Thoracic aorta (tissue), 2 donors: ENCODE data around the gene FARS2. TPM values are rescaled to one million over a fixed set of nuclear protein-coding genes. Genes with fewer than 3 reads are reported as not detected.

Source experiments
- ATAC-seq: fragments of 150-250 bp; one replicate; pipeline ENCODE4 v1.8.0; 2017; ENCODE audit warnings: low read depth; ENCODE audit not compliant: insufficient number of reproducible peaks, low FRiP score
- DNase-seq: peaks from one replicate; pipeline ENCODE4 v3.0.0-alpha.2; 2020; ENCODE audit warnings: low spot score
- H3K27ac ChIP-seq, 2 donors: fragments of 200-600 bp; sonication (generic); 1 replicate in 1 of 2; 2 replicates in 1 of 2; pipeline ENCODE4 v1.5.1; 2016; ENCODE audit warnings: mild to moderate bottlenecking in 2 of 2, moderate library complexity in 2 of 2
- H3K27me3 ChIP-seq: fragments of 200-600 bp; sonication (generic); replicated peaks from 2 replicates; pipeline ENCODE4 v1.6.0; 2016; ENCODE audit warnings: mild to moderate bottlenecking; ENCODE audit not compliant: insufficient read depth
- H3K36me3 ChIP-seq: fragments of 200-600 bp; sonication (generic); one replicate; pipeline ENCODE4 v1.5.1; 2016
- H3K4me1 ChIP-seq, 2 donors: fragments of 200-600 bp; sonication (generic); 1 replicate in 1 of 2; 2 replicates in 1 of 2; pipeline versions ENCODE4 v1.5.1 to v1.6.0; 2016; ENCODE audit warnings: low read depth in 2 of 2, mild to moderate bottlenecking in 1 of 2; ENCODE audit not compliant: control insufficient read depth in 1 of 2
- H3K4me3 ChIP-seq: fragments of 200-600 bp; sonication (generic); 2 replicates; pipeline ENCODE4 v1.5.1; 2016; ENCODE audit warnings: mild to moderate bottlenecking
- H3K9me3 ChIP-seq: fragments of 200-600 bp; sonication (generic); 2 replicates; pipeline ENCODE4 v1.5.1; 2016
- total RNA-seq, 2 donors: library from RNA; depleted of rRNA; stranded (reverse); fragments of >200 nt; gene quantifications; one replicate each; pipeline versions ENCODE4 v1.1.0 to v1.2.3, GENCODE V29; 2016
- TF ChIP-seq, protein P1 (sequence below): fragments of 200-600 bp; sonication (generic); IDR thresholded peaks from one replicate; pipeline ENCODE4 v1.5.1; 2019; ENCODE audit warnings: antibody characterized with exemption

Gene FARS2
- total RNA-seq, 2 donors from 2014 or later, result 10.4 to 11.6 TPM

DNA sequence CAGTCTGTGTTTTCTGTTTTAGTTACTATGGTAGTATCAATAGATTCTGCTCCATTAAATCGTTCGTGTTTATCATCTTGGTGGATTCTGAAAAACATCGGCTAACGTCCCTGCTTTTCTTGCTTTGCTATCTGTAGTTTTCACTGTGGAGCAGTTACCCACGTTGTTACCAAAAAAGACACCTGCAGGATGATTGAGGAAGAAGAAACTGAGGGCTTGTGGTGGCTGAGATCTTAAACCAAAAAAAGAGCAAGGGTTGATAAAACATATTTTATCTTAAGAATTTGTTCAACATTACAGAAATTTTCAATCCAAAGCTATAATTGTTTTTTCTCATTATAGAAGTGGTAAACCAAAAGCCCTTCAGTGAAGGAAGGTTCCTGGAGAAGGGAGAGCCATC is 166.3 kb downstream of the FARS2 start:
- TF ChIP-seq, protein P1, sequence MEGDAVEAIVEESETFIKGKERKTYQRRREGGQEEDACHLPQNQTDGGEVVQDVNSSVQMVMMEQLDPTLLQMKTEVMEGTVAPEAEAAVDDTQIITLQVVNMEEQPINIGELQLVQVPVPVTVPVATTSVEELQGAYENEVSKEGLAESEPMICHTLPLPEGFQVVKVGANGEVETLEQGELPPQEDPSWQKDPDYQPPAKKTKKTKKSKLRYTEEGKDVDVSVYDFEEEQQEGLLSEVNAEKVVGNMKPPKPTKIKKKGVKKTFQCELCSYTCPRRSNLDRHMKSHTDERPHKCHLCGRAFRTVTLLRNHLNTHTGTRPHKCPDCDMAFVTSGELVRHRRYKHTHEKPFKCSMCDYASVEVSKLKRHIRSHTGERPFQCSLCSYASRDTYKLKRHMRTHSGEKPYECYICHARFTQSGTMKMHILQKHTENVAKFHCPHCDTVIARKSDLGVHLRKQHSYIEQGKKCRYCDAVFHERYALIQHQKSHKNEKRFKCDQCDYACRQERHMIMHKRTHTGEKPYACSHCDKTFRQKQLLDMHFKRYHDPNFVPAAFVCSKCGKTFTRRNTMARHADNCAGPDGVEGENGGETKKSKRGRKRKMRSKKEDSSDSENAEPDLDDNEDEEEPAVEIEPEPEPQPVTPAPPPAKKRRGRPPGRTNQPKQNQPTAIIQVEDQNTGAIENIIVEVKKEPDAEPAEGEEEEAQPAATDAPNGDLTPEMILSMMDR, result no peak
- H3K36me3 ChIP-seq, result no peaks in the 10 kb centered on the region
- H3K27me3 ChIP-seq, result no peaks in the 10 kb centered on the region
- no peaks in the 10 kb centered on the region for H3K4me1 ChIP-seq
- no peak overlapping the region for H3K4me3 ChIP-seq
- ATAC-seq (no peak), DNase-seq (no peak)
- no peak overlapping the region for H3K27ac ChIP-seq
- H3K9me3 ChIP-seq, result no peaks in the 10 kb centered on the region

DNA sequence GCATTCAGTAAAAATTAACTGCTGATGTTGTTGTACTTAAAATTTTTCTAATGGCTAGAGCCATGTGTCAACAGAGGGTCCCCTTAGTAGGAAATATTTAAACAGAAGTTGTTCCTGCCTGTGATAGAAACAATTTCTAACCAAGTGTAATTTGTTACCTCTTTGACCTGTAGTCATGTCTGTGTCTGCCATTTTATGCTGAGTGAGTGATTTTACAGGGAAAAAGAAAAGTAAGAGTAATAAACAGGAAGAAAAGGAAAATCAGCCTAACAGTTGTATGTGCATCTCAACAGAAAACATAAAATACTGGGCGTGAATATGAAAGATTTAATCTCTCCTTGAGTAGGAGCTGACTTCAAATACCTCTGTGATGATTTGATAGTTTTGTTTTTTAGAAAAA is 172.0 kb downstream of the FARS2 start:
- no peak for DNase-seq
- H3K4me1 ChIP-seq, result peaks cover 3 to 17% of the 10 kb centered on the region in 2 donors
- no peak overlapping the region for H3K27ac ChIP-seq
- no peak overlapping the region for H3K4me3 ChIP-seq
- no peaks in the 10 kb centered on the region for H3K36me3 ChIP-seq
- ATAC-seq, result no peak
- H3K27me3 ChIP-seq, result no peaks in the 10 kb centered on the region
- H3K9me3 ChIP-seq, result no peaks in the 10 kb centered on the region
- TF ChIP-seq, protein P1, result no peak

DNA sequence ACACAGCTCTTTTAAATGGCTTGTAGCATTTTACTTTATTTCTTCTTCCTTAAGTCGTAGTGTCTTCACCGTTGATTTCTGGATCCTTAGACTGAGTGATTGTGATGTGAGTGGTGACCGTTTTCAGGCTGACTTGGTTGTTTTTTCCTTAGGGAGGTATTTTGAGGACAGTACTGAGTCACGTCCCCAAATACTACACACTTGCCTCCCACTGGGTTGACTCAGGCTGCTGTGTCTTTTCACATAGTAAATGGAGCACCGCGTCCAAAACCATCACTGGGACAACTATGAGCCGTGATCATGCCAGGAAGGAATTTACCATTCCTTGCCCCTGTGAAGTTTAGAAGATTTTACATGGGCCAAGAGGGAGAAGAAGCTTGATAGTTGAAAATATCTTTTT is 174.1 kb downstream of the FARS2 start:
- TF ChIP-seq, protein P1, result no peak
- no peak overlapping the region for H3K27ac ChIP-seq
- no peak for ATAC-seq
- peaks cover 3 to 17% of the 10 kb centered on the region in 2 donors for H3K4me1 ChIP-seq
- H3K4me3 ChIP-seq, result no peak overlapping the region
- H3K9me3 ChIP-seq, result no peaks in the 10 kb centered on the region
- H3K36me3 ChIP-seq, result no peaks in the 10 kb centered on the region
- DNase-seq, result peak; percentile 21
- H3K27me3 ChIP-seq, result no peaks in the 10 kb centered on the region

DNA sequence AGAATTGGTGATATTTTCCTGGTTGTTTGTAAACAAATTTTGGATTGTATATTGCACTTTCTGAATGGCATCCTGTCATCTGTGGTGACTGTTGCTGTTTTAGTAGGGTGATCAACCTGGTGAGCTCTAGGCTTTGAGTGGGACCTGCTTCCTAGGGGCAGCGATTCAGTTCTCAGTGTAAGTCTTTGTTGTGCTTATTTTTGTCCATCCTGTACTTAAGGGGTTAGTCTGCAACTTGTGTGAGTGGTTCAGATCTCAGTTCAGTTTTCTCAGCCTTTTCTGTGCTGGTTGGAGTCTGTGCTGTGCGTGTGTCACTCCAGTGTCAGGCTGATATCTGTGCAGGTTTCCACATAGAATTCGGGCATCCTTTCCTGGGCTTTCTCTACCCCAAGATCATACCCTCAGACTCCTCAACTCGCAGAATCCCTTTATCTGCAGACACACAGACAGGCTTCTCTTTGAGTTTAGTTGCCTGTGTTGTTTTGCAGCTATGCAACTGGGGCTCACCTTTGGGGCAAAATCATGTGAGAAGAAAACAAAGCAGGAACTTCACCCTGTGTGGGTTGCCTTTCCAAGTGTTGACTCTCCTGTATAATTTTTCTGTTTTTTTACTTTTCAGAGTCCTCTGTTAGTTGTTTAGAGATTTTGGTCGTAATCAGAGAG is 177.7 kb downstream of the FARS2 start:
- no peaks in the 10 kb centered on the region for H3K9me3 ChIP-seq
- TF ChIP-seq, protein P1, result no peak
- no peak overlapping the region for H3K27ac ChIP-seq
- peaks cover 9 to 31% of the 10 kb centered on the region in 2 donors for H3K4me1 ChIP-seq
- no peaks in the 10 kb centered on the region for H3K36me3 ChIP-seq
- ATAC-seq, result no peak
- H3K4me3 ChIP-seq, result no peak overlapping the region
- no peaks in the 10 kb centered on the region for H3K27me3 ChIP-seq
- DNase-seq, result no peak

DNA sequence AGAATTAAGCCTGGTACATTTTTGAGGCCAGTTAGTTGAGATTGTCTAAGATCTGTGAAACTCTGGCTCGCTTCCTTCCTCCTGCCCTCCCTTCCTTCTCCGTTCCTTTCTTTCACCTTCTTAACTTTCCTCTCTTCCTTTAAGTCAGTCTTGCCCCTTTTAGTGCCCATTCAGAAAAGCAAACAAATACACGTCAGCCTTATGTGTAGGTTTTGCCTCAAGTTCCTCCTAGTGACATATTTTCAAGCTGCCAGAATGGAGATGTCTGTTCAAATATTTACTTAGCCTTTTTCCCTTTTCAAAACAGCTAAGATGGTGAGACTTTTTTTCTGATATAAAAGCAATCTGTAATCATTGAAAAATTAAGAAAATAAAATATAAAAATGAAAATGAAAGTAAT is 178.4 kb downstream of the FARS2 start:
- no peaks in the 10 kb centered on the region for H3K27me3 ChIP-seq
- no peaks in the 10 kb centered on the region for H3K36me3 ChIP-seq
- no peak for DNase-seq
- H3K27ac ChIP-seq, result no peak overlapping the region
- TF ChIP-seq, protein P1, result no peak
- H3K9me3 ChIP-seq, result no peaks in the 10 kb centered on the region
- no peak overlapping the region for H3K4me3 ChIP-seq
- ATAC-seq, result no peak
- peaks cover 9 to 30% of the 10 kb centered on the region in 2 donors for H3K4me1 ChIP-seq
